ENCODE results near the gene USP6NL.
A peak's percentile ranks its signal among the peaks of the same experiment; 100 is the strongest.
"Not testable (repeated sequence)": the region's sequence is repeated elsewhere in the genome, so short reads cannot be mapped to it uniquely, and the experiment has no call there.

Gene USP6NL

GRCh38 chr10:11515596-11516430 is 95.6 kb downstream of the USP6NL start:
- DNase-seq (ENCODE audit: low spot score), result peak; percentile 13

GRCh38 chr10:11513727-11514126 is 97.7 kb downstream of the USP6NL start:
- no peak for DNase-seq (ENCODE audit: low spot score)

DNA sequence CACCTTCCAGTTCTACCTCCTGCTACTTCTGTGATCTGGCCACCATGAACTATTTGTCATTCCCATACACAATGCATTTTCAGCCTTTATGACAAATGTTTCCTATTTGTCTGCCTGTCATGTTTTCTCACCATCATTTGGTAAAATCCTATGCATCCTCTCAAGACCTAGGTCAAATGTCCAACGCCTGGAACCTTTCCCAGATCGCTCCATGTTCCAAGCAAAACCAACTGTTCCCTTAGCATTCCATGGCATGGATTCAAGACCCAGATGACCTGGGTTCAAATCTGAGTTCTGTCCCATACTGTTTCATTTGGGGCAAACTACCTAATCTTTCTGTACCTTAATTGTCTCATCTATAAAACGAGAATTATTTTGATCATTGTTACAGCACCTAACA is 98.9 kb downstream of the USP6NL start:
- no peak for DNase-seq (ENCODE audit: low spot score)

- DNase-seq (ENCODE audit: low spot score), result no peak
These were observed 100.1 kb downstream of the USP6NL start for GRCh38 chr10:11511321-11511720.

GRCh38 chr10:11510736-11511135 is 100.7 kb downstream of the USP6NL start:
- no peak for DNase-seq (ENCODE audit: low spot score)

- no peak for DNase-seq (ENCODE audit: low spot score)
These were observed 101.2 kb downstream of the USP6NL start for GRCh38 chr10:11510281-11510680.

GRCh38 chr10:11509036-11509435 is 102.4 kb downstream of the USP6NL start:
- DNase-seq (ENCODE audit: low spot score), result no peak

GRCh38 chr10:11506247-11506789 is 105.1 kb downstream of the USP6NL start:
- DNase-seq (ENCODE audit: low spot score), result no peak

- no peak for DNase-seq (ENCODE audit: low spot score)
These were observed 105.8 kb downstream of the USP6NL start for GRCh38 chr10:11505639-11506038.

- no peak for DNase-seq (ENCODE audit: low spot score)
These were observed 106.7 kb downstream of the USP6NL start for GRCh38 chr10:11504566-11505285.

- no peak for DNase-seq (ENCODE audit: low spot score)
These were observed 109.8 kb downstream of the USP6NL start for GRCh38 chr10:11501600-11501999.

DNA sequence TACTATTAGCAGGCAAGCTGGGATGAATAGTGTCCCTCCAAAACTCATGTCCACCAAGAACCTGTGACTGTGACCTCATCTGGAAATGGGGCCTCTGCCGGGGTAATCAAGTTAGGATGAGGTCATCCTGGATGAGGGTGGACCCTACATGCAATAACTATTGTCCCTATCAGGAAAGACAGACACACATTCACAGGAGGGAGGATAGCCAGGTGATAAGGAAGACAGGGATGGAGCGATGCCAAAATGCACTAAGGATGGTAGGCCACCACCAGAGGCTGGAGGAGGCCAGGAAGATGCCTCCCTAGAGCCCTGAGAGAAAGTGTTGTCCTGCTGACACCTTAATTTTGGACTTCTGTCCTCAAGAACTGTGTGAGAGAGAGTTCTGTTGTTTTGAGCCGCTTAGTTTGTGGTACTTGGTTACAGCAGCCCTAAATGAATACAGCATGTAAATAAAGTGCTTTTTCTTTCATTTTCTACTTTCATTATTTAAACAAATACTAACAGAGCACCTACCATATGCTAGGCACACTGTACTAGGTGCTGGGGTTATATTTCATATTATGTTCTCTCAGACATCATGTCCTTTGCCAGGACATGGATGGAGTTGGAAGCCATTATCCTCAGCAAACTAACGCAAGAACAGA is 111.9 kb downstream of the USP6NL start:
- DNase-seq (ENCODE audit: low spot score), result no peak

DNA sequence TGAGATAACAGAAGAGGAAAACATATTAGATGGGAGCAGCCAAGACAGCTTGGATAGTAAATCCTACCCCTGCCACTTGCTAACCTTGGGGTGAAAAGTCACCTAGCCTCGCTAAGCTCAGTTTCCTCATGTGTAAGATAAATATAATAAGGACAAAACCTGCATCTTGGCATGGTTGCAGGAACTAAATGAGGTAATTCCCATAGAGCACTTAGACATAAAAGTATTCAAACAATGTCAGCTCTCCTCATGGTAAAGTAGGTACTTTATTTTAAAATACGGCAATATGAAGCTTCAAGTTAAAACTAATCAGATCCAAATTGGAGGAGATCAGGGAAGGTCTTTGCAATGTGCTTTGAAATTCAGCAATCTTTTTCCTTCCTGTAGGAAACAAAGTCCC is 113.1 kb downstream of the USP6NL start:
- no peak for DNase-seq (ENCODE audit: low spot score)

DNA sequence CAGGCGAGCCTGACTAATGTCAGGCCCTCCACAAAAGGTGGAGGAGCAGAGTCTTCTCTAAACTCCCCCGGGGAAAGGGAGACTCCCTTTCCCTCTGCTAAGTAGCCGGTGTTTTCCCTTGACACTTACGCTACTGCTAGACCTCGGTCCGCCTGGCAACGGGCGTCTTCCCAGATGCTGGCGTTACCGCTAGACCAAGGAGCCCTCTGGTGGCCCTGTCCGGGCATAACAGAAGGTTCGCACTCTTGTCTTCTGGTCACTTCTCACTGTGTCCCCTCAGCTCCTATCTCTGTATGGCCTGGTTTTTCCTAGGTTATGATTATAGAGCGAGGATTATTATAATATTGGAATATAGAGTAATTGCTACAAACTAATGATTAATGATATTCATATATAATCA is 116.5 kb downstream of the USP6NL start:
- not testable (repeated sequence) for DNase-seq (ENCODE audit: low spot score)

- no peak for DNase-seq (ENCODE audit: low spot score)
These were observed 117.8 kb downstream of the USP6NL start for GRCh38 chr10:11493646-11494045.

- no peak for DNase-seq (ENCODE audit: low spot score)
These were observed 120.4 kb downstream of the USP6NL start for GRCh38 chr10:11491087-11491486.

GRCh38 chr10:11489591-11489990 is 121.9 kb downstream of the USP6NL start:
- no peak for DNase-seq (ENCODE audit: low spot score)

DNA sequence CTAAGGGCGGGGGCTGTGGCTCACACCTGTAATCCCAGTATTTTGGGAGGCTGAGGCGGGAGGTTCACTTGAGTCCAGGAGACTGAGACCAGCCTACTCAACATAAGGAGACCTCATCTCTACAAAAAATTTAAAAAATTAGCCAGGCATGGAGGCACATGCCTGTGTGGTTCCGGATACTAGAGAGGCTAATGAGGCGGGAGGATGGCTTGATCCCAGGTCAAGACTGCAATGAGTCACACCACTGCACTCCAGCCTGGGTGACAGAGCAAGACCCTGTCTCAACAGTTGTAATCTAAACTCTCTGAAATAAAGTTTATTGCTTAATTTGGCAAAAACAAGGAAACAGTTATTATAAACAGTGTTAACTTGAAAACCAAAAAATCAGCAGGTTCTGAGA is 123.3 kb downstream of the USP6NL start:
- no peak for DNase-seq (ENCODE audit: low spot score)

- DNase-seq (ENCODE audit: low spot score), result no peak
These were observed 128.0 kb downstream of the USP6NL start for GRCh38 chr10:11483201-11484148.

GRCh38 chr10:11482306-11482705 is 129.1 kb downstream of the USP6NL start:
- DNase-seq (ENCODE audit: low spot score), result no peak

DNA sequence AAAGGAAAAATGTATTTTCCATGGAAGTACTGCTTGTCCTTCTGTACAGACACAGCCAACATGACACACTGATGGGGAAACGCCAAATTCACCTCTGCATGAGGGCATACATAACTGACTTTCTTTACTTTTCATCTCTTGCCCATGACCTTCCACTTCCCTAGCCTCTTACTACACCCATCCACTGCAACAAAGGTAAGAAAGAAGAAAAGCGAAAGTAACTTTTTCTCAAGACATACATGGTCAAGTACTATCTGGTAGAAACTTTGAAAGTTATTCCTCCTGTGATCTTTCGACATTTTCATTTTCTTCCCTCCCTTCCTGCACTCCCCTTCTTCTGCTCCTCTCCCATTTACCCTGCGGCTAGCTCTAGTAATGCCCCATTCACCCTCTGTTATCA is 130.8 kb downstream of the USP6NL start:
- no peak for DNase-seq (ENCODE audit: low spot score)

- no peak for DNase-seq (ENCODE audit: low spot score)
These were observed 132.2 kb downstream of the USP6NL start for GRCh38 chr10:11479300-11479699.
